ENCODE data around the gene PSG5.
A peak's percentile ranks its signal among the peaks of the same experiment; 100 is the strongest.
"Not testable (repeated sequence)": the region's sequence is repeated elsewhere in the genome, so short reads cannot be mapped to it uniquely, and the experiment has no call there.

The PSG5 gene

DNA sequence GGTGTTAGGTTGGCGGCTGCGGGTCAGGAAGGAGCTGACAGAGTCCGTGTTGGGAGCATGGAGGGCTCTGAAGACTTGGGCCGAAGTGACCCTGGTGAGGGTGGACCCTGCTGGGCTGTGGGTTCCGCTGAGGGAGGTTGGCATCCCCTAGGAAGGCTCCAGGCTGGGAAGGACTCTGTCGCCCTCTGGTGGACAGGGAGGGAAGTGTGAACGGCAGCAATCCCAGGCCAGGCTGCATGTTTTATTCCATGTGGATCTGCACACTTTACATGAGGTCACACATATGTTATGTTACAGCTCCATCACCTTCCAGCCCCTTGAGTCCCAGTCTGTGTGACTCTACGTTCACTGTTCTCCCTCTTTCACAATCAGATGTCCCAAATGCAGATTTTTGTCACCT lies 20.8 kb upstream of the PSG5 start:
- DNase-seq (ENCODE audit: low read depth); H3K4me3 ChIP-seq (ENCODE audit: low read depth, low read length): not testable (repeated sequence)
- TF ChIP-seq, protein P1, sequence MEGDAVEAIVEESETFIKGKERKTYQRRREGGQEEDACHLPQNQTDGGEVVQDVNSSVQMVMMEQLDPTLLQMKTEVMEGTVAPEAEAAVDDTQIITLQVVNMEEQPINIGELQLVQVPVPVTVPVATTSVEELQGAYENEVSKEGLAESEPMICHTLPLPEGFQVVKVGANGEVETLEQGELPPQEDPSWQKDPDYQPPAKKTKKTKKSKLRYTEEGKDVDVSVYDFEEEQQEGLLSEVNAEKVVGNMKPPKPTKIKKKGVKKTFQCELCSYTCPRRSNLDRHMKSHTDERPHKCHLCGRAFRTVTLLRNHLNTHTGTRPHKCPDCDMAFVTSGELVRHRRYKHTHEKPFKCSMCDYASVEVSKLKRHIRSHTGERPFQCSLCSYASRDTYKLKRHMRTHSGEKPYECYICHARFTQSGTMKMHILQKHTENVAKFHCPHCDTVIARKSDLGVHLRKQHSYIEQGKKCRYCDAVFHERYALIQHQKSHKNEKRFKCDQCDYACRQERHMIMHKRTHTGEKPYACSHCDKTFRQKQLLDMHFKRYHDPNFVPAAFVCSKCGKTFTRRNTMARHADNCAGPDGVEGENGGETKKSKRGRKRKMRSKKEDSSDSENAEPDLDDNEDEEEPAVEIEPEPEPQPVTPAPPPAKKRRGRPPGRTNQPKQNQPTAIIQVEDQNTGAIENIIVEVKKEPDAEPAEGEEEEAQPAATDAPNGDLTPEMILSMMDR (IDR thresholded peaks at IDR 0.05; ENCODE audit: low read depth, low read length, missing control alignments): peak; percentile 65

DNA sequence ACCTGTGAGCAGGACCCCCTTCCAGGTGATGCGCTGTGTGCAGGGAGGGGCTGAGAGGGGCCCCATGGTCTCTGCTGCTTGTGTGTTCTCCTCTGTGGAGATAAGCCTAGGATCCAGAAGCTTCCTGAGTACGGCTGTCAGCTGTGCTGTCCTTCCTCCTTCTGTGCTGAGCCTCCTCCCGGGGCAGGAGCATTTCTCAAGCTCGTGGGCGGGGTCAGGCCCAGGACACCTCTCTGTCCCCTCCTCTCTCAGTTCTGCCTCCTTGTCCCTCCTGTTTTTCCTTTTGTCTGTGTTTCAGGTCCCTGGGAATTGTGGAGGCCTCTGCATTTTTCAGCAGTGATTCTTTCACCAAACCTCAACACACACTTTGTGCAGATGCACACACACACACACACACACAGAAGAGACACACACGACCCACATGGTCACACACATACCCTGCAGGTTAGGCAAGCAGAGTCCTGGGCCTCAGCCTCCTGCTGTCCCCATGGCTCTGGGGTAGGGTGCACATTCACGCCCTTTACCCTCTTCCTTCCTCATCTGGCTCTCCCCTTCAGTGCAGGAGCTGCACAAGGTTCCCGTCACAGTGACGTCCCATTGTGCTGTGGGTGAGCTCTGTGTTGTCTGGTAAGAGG lies 19.3 kb upstream of the PSG5 start, which contains the start of gene PSG4:
TSS of gene PSG4 (minus strand) at position 168 of the 635 bp plus-strand sequence. CDS start at position 66, 102 bp downstream.
- DNase-seq (ENCODE audit: low read depth); H3K4me3 ChIP-seq (ENCODE audit: low read depth, low read length): not testable (repeated sequence)

DNA sequence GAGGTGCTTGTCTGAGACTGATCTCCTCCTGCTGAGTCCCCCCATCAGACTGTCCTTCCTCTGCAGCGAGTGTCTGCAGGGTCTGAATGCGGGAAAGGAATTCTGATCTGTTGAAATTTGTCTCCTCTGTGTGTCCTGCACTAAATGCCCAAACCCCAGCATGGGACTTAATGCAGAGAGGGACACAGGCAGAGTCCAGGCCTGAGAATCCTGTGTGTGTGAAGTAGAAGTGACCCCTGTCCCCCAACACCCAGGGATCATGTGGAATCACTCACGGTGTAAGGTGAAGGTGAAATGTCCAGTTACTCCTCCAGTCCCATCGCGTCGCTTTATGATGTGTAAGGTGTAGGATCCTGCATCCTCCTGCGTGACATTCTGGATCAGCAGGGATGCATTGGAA lies 17.3 kb upstream of the PSG5 start:
- not testable (repeated sequence) for H3K4me3 ChIP-seq (ENCODE audit: low read depth, low read length)

DNA sequence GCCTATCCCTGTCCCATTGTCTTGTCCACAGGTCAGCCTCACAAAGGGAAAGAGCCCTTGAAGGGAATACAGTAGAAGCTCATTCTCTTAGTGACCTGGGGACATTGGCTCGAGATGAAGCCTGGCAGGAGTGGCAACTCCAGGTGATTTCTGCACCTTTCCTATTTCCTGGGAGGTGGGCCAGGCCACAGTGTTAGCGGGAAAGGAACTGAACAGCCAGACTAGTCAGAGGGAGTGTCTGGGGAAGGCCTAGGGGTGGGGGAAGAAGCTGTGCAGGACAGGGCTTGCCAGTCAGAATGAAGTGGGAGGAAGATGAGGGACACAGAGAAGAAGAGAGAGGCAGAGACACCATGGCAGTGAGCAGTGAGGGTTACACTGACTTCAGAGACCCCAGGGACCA lies 15.6 kb upstream of the PSG5 start:
- DNase-seq (ENCODE audit: low read depth); H3K4me3 ChIP-seq (ENCODE audit: low read depth, low read length): not testable (repeated sequence)

More for the DNA sequence above, 17.3 kb upstream of the PSG5 start:
- DNase-seq (ENCODE audit: low read depth): not testable (repeated sequence)

DNA sequence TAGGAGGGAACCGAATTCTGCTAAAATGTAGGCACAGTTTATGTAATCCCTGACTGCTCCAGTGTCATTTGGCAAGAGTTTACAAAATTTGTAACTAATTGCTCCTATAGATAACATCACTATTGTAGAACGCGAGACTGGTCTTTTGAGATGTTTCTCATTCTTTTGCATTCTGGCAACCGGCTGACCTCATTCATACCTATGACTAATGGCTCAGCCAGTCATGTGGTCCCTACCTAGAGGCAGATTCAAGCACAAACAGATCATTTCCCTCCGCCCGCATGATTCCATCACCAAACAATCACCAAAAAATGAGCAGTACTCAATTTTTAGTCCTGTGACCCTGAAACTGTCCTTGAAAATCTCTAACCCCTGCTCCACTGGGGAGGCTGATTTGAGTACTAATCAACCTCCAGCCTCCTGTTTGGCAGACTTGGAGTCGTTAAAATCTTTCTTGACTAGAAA lies 15.0 kb upstream of the PSG5 start:
- DNase-seq (ENCODE audit: low read depth); H3K4me3 ChIP-seq (ENCODE audit: low read depth, low read length): not testable (repeated sequence)

DNA sequence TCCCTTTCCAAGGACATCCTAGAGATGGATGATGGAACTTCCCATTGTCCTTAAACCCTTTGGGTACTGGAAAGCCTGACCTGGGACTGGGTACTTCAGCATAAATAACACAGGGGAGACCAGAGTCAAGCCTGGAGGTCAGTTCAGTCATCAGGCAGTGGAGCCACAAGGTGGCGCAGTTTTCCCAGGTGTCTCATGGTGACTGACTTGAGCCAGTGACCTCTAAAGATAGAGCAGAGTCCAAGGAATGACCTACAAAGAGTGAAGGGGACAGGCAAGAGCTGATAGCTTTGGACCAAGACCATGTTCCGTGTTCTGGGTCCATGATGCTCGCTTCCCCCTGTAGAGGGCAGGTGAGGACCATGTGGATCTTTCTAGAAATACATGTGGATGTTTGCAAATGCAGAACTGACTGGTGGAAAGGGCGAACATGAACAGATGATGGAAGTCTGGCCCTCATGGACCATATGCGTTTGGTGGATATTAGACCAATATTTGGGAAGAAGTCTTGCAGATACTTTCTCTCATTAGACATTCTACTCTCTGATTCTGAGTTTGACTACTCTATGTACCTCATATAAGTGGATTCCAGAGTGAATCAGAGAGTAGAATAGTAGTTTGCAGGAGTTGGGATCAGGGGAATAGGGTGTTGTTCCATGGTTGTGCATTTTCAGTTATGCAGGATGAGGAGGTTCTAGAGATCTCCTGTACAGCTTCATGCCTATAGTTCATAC lies 12.5 kb upstream of the PSG5 start:
- H3K4me3 ChIP-seq (ENCODE audit: low read depth, low read length); DNase-seq (ENCODE audit: low read depth): not testable (repeated sequence)

DNA sequence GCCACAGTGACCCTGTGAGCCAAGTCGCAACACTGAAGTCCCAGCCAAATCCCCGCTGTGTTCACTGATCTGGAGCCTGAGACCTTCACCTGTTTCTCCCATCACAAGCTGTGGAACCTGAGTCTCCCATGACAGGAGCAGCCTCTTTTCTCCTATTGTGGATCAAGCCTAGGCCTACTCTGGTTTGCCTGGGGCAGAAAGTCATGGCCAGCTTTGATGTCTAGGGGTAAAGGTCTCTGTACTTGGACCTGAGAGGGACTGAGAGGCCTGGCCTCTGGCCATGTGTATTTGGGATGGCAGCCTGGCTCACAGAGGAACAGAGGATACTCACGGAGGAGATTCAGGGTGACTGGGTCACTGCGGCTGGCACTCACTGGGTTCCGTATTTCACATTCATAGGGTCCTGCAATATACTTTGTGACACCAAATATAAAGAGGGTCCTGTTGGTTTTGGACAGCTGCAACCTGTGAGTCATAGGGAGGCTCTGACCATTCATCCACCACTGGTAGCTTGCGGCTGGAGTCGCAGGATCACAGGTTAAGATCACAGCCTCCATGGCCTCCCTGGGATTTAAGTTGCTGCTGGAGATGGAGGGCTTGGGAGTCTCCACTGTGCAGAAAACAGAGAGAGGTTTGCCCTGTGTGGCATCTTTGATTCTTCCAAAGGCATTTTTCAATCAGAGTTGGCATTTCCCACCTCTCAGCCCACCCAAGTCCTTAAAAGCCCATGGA lies 11.5 kb upstream of the PSG5 start:
- DNase-seq (ENCODE audit: low read depth); H3K4me3 ChIP-seq (ENCODE audit: low read depth, low read length): not testable (repeated sequence)

DNA sequence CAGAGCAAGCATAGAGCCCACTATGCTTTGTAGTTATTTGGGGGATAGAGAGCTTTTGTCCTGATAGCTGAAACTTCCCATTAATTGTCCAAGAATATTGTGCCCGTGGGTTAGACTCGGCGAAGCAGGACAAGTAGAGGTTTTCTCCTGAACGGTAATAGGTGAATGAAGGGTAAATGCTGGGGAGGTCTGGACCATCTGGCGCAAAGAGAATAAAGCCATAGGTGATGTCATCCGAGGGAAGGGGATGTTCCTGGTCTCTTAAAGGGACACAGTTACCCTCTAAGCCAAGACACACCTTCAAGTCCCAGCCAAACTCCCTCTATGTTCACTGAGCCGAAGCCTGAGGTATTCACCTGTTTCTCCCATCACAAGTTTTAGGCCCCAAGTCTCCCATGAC lies 8.1 kb upstream of the PSG5 start:
- DNase-seq (ENCODE audit: low read depth); H3K4me3 ChIP-seq (ENCODE audit: low read depth, low read length): not testable (repeated sequence)

DNA sequence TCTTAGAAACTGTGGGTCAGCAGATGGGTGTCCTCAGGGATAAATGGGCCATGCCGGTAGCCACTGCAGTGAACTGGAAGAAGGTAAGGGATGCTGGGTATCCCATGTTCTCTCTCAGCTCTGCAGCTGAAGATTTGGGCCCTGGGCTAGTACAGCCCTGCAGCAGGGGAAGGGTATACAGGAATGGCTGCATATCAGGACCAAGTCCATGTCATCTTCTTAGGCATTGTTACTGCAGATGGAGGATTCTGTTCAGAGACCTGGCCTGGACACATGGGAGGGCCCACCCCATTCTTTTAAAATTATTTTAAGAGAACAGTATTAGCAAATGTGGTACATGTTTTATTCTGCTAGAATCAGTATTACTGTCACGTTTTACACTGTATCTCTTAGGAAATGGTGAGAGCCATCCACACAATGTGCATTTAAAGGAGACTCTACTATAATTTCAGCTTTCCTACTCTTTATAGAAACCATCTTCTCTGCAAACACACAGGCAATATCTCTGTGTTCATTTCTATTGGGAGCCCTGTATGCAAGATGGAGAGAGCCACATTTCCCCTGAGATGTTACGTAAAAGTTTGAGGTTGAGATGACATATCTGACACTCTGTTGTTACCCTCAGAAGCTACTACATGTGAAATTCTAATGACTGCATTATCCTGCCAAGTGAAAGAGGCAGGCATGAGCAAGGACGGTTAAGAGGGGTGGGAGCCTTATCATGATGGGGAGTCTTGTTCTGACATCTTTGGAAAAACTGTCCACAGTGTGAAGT lies 6.2 kb upstream of the PSG5 start:
- H3K4me3 ChIP-seq (ENCODE audit: low read depth, low read length); DNase-seq (ENCODE audit: low read depth): not testable (repeated sequence)

DNA sequence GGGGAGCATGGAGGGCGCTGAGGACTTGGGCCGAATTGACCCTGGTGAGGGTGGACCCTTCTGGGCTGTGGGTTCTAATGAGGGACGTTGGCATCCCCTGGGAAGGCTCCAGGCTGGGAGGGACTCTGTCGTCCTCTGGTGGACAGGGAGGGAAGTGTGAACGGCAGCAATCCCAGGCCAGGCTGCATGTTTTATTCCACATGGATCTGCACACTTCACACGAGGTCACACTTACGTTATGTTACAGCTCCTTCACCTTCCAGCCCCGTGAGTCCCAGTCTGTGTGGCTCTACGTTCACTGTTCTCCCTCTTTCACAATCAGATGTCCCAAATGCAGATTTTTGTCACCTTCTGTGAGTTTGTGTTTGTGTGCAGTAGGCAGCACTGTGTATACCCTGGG lies 1.8 kb upstream of the PSG5 start:
- not testable (repeated sequence) for H3K4me3 ChIP-seq (ENCODE audit: low read depth, low read length); DNase-seq (ENCODE audit: low read depth)
- TF ChIP-seq, protein P1 (IDR thresholded peaks at IDR 0.05; ENCODE audit: low read depth, low read length, missing control alignments): peak; percentile 65

DNA sequence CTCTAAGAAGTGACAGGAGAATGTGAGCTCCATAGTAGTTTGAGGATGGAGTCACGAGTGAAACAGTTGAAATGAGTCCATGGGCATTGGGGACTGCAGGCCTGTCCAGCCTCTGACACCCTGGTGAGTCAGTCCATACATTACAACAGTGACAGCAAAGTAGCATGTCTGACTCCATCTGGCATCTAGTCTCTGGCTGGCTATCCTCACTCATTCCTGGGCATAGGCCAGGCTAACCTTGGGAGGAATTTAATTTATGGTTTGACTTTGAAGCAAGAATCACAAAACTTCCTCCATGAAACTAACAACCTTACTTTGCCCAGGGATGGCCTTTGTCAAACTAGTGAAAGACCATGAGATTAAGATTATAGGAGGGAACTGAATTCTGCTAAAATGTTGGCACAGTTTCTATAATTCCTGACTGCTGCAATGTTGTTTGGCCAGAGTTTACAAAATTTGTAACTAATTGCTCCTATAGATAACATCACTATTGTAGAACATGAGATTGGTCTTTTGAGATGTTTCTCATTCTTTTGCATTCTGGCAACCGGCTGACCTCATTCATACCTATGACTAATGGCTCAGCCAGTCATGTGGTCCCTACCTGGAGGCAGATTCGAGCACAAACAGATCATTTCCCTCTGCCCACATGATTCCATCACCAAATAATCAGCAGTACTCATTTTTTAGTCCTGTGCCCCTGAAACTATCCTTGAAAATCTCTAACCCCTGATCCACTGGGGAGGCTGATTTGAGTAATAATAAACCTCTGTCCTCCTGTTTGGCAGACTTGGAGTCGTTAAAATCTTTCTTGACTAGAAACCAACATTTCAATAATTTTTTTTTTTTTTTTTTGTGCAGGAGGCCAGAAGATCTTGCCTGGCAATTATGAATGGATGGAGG lies 4.2 kb downstream of the PSG5 start:
- not testable (repeated sequence) for H3K4me3 ChIP-seq (ENCODE audit: low read depth, low read length); DNase-seq (ENCODE audit: low read depth)

DNA sequence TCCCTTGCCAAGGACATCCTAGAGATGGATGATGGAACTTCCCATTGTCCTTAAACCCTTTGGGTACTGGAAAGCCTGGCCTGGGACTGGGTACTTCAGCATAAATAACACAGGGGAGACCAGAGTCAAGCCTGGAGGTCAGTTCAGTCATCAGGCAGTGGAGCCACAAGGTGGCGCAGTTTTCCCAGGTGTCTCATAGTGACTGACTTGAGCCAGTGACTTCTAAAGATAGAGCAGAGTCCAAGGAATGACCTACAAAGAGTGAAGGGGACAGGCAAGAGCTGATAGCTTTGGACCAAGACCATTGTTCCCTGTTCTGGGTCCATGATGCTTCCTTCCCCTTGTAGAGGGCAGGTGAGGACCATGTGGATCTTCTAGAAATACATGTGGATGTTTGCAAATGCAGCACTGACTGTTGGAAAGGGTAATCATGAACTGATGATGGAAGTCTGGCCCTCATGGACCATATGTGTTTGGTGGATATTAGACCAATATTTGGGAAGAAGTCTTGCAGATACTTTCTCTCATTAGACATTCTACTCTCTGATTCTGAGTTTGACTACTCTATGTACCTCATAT lies 6.7 kb downstream of the PSG5 start:
- not testable (repeated sequence) for DNase-seq (ENCODE audit: low read depth)

DNA sequence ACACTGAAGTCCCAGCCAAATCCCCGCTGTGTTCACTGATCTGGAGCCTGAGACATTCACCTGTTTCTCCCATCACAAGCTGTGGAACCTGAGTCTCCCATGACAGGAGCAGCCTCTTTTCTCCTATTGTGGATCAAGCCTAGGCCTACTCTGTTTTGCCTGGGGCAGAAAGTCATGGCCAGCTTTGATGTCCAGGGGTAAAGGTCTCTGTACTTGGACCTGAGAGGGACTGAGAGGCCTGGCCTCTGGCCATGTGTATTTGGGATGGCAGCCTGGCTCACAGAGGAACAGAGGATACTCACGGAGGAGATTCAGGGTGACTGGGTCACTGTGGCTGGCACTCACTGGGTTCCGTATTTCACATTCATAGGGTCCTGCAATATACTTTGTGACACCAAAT lies 7.8 kb downstream of the PSG5 start:
- not testable (repeated sequence) for H3K4me3 ChIP-seq (ENCODE audit: low read depth, low read length); DNase-seq (ENCODE audit: low read depth)

More for the DNA sequence above, 6.7 kb downstream of the PSG5 start:
- not testable (repeated sequence) for H3K4me3 ChIP-seq (ENCODE audit: low read depth, low read length)

DNA sequence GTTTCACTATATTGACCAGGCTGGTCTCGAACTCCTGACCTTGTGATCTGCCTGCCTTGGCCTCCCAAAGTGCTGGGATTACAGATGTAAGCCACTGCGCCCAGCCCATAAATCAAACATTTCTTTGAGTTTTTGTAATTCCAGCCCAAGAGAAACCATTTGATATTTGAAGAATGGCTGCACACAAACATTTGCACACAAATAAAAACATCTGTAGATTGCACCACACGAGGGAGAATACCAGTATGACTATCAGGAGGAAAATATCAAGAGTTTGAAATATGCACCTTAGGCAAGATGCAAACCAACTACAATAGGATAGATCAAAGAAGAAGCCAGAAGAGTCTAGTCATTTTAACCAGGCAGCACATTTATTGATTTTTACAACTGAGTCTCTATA lies 20.4 kb downstream of the PSG5 start:
- not testable (repeated sequence) for DNase-seq (ENCODE audit: low read depth); H3K4me3 ChIP-seq (ENCODE audit: low read depth, low read length)

DNA sequence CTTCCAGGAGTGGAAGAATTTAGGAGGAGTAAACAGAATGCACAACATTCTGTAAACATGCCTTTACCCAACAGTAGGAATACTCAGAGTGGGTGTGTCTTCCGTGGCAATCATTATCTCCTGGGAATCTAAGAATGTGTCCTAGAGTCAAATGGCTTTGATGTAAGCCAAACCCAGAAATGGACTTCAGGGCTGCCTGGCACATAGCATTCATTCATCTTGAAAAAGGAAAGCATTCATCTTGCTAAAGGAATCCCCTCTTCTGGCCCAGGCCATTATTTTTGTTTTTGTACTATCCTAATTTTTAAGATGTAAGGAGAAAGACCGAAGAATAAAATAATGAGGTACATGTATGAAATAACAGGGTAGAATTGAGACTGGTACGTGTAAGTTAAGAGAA lies 23.2 kb downstream of the PSG5 start:
- DNase-seq (ENCODE audit: low read depth); H3K4me3 ChIP-seq (ENCODE audit: low read depth, low read length): not testable (repeated sequence)

Measured in GM12864 (cell line).